Measurements from ENCODE around the gene SAMHD1. TPM values are rescaled to one million over a fixed set of nuclear protein-coding genes. Genes with fewer than 3 reads are reported as not detected.

Gene SAMHD1
- total and polyA plus RNA-seq, 12 donors, result 14.0 to 105 (median 30.8) TPM

DNA sequence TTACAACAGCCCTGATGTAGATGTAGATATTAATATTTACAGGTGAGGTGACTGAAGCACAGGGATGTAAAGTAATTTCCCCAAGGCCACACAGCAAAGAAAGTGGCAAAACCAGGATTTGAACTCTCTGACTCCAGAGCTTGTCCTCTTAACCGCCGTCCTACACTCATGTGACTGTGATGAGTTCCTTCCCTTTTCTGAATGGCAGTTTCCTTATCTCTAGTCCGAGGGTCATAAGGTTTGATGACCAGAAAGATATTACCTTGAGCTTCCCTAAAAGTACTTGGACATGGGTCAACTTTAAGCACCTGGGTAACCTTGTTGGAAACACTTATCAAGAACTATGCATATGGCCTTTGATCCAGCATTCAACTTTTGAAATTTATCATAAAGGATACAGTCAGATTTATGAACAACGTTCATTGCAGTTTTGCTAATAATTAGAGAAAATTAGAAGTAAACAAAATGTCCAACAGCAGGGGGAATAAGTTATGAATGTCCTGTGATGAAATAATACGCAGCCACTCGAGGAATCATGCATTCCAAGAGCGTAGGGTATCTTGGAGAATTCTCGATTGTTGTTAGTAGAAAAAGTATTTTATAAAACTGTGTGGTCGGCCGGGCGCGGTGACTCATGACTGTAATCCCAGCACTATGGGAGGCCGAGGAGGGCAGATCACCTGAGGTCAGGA lies 77.9 kb downstream of the SAMHD1 start:
- H3K27ac ChIP-seq, result no peak overlapping the region
- no peaks in the 10 kb centered on the region for H3K27me3 ChIP-seq
- H3K4me1 ChIP-seq, result peaks cover 0 to 18% (median 6%) of the 10 kb centered on the region in 9 donors
- no peaks in the 10 kb centered on the region for H3K36me3 ChIP-seq
- TF ChIP-seq, protein P1, sequence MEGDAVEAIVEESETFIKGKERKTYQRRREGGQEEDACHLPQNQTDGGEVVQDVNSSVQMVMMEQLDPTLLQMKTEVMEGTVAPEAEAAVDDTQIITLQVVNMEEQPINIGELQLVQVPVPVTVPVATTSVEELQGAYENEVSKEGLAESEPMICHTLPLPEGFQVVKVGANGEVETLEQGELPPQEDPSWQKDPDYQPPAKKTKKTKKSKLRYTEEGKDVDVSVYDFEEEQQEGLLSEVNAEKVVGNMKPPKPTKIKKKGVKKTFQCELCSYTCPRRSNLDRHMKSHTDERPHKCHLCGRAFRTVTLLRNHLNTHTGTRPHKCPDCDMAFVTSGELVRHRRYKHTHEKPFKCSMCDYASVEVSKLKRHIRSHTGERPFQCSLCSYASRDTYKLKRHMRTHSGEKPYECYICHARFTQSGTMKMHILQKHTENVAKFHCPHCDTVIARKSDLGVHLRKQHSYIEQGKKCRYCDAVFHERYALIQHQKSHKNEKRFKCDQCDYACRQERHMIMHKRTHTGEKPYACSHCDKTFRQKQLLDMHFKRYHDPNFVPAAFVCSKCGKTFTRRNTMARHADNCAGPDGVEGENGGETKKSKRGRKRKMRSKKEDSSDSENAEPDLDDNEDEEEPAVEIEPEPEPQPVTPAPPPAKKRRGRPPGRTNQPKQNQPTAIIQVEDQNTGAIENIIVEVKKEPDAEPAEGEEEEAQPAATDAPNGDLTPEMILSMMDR (IDR thresholded peaks at IDR 0.05), result no peak
- ATAC-seq (no peak), DNase-seq (no peak)
- no peaks in the 10 kb centered on the region for H3K9me3 ChIP-seq
- intact Hi-C loops (cut with DNase I), result loop anchor here in 1 of 10 donors (10.0 kb wide), 1 partner anchor 89 kb away; no protein-coding TSS in a partner anchor
- WGBS, 2 donors, result 88 to 89% methylated on average over 13 of the region's 13 CpGs
- no peak overlapping the region for H3K4me3 ChIP-seq

DNA sequence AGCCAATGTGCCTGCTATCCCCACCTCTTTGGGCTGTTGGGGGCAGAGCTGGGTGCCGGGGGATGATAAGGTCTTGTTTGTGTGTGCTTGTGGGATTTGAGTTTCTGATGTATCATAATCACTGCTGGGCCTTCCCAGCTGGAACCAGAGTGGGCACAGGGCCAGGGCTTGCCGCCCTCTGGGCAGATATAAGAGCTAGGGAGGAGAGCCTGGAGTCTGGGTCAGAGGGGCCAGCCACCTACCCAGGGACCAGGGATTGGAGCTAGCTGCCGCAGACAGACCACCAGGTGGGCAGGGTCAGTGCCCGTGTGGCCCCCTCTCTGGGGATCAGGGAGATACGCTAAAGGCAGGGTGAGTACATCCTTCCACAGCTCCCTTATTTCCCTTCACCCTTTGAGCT lies 78.7 kb downstream of the SAMHD1 start:
- TF ChIP-seq, protein P1 (IDR thresholded peaks at IDR 0.05), result no peak
- H3K36me3 ChIP-seq, result no peaks in the 10 kb centered on the region
- peak in 1 of 2 donors; percentile 34 for DNase-seq
- H3K4me1 ChIP-seq, result peaks cover 0 to 18% (median 6%) of the 10 kb centered on the region in 9 donors
- ATAC-seq, result peak in 3 of 8 donors; percentile 36 to 42 (median 37)
- 54 to 58% methylated on average over 5 of the region's 5 CpGs for WGBS, 2 donors
- no peaks in the 10 kb centered on the region for H3K9me3 ChIP-seq
- no peak overlapping the region for H3K4me3 ChIP-seq
- no peaks in the 10 kb centered on the region for H3K27me3 ChIP-seq
- H3K27ac ChIP-seq, result no peak overlapping the region
- intact Hi-C loops (cut with DNase I), result loop anchor here in 1 of 10 donors (10.0 kb wide), 1 partner anchor 88 kb away; no protein-coding TSS in a partner anchor

DNA sequence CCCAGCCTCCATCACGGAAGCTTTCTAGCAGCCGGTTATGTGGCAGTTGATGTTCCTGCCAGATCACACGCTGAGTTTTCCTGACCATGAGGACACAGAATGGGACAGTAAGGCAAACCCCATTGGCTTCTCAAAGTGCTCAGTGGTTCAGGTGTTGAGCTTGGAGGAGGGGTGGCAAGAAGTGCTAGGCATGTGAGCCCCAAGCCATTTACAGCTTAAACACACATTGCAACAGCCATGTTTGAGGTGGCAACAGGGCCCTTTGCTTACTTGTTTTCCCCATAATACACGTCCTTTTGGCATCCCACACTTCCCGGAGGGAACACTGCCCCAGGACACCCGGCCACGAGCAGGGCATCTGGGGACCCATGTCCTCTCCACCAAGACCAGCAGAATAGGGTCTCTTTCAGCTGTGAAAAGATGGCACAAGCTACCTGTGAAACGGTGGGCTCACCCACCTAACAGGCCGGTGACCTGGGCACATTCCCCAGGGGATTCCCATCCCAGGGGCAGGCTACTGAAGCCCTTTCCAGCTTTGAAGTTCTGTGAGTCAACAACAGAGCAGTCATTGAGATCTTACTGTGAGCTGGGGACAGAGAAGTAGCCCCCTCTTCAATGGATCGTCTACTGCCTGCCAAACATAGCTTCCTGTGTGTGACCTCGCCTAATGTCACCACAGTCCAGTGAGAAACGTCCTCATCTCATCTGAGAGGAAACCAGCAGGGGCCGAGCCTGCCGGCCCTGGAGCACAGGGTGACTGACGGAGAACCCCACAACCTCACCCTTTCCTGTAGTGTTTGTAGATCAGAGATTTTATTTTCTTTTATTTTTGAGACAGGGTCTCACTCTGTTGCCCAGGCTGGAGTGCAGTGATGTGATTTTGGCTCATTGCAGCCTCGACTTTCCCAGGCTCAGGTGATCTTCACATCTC lies 79.6 kb downstream of the SAMHD1 start:
- TF ChIP-seq, protein P1 (IDR thresholded peaks at IDR 0.05), result no peak
- 62 to 63% methylated on average over 16 of the region's 16 CpGs for WGBS, 2 donors

More for the DNA sequence above, 79.6 kb downstream of the SAMHD1 start:
- no peak overlapping the region for H3K27ac ChIP-seq
- intact Hi-C loops (cut with DNase I), result loop anchor here in 1 of 10 donors (10.0 kb wide), 1 partner anchor 87 kb away; no protein-coding TSS in a partner anchor
- no peaks in the 10 kb centered on the region for H3K36me3 ChIP-seq
- H3K4me3 ChIP-seq, result no peak overlapping the region
- H3K4me1 ChIP-seq, result peaks cover 0 to 24% (median 6%) of the 10 kb centered on the region in 9 donors
- ATAC-seq (peak in 3 of 8 donors; percentile 36 to 53 (median 46)), DNase-seq (no peak)
- no peaks in the 10 kb centered on the region for H3K9me3 ChIP-seq
- H3K27me3 ChIP-seq, result no peaks in the 10 kb centered on the region
